HG03442 (cell line): ENCODE measurements around the gene JUP.

Experiments
- ATAC-seq: cut with Tn5 transposase; IDR thresholded peaks from one replicate; pipeline ENCODE4 v1.9.1; 2021; ENCODE audit warnings: mild to moderate bottlenecking, moderate library complexity; ENCODE audit not compliant: unreplicated experiment

The JUP gene

GRCh38 chr17:41724476-41725050 lies 61.9 kb downstream of the JUP start:
- ATAC-seq: no peak

DNA sequence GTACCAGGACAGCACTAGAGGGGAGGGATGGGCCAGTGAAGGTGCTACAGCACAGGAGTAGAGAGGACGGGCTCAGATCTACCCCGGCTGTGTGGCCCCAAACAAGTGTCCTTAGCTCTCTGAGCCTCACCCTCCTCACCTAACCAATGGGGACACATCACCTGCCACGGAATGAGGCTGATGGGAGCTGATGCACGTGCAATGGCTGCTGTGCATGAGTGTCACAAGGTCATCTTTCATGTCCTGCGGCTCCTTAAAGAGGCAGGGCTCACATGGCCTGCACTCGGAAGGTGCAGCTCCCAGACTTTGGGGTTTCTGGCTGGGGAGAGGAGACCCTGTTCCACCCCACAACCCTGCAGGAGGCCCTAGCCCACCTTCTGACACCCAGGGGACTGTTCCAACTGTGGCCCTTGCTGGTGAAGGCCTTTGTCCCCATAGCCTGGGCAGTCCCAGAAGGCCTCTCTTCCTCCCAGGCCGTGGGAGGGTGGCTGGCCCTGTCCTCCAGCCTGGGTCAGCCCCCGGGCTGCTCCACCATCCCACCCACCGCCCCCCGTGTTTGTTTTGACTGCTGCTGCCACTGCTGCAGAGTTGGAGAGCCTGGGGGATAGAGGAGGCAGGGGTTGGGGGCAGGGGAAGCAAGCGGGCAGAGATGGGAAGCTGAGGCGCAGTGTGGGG lies 62.6 kb downstream of the JUP start:
- no peak for ATAC-seq

GRCh38 chr17:41722231-41722630 lies 64.3 kb downstream of the JUP start:
- no peak for ATAC-seq

GRCh38 chr17:41718287-41718645 lies 68.2 kb downstream of the JUP start:
- no peak for ATAC-seq

DNA sequence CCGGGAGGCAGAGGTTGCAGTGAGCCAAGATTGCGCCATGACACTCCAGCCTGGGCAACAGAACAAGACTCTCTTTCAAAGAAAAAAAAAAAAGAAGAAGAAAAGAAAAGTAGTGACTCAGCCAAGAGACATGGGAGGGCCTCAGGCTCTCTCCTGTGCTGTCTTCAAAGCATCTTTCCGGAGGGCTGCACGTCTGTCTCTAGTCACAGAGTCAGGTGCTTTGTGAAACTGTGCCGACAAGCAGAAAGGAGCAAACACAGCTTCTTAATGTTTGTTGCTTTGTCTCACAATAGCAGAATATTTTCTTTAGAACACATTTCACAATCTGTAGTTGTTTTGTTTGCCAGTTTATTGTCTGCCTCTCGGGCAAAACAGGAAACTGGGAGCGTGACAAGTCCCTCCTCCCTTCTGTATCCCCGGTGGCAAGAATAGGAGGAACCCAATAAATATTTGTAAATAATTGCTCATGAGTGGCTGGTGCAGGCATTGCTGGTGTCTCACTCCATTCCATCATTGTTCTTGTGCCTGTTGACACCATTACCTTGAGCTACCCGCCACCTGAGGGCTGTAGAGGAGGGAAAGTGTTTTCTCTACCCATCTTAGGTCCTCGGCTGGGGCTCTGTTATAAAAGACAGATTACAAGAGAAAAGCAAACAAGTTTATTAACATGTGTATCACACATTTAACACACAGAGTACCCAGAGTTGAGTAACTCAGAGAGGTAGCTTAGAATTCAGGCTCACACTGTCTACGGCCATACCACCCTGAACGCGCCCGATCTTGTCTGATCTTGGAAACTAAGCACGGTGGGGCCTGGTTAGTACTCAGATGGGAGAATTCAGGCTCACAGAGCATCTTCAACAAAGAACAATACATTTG lies 68.9 kb downstream of the JUP start:
- no peak for ATAC-seq

- ATAC-seq: no peak
Observed at GRCh38 chr17:41711669-41712400, 74.7 kb downstream of the JUP start, which contains the start of gene GAST. TSS of gene GAST (plus strand) at chr17:41712331. CDS start at chr17:41715437, 3,106 bp downstream.

DNA sequence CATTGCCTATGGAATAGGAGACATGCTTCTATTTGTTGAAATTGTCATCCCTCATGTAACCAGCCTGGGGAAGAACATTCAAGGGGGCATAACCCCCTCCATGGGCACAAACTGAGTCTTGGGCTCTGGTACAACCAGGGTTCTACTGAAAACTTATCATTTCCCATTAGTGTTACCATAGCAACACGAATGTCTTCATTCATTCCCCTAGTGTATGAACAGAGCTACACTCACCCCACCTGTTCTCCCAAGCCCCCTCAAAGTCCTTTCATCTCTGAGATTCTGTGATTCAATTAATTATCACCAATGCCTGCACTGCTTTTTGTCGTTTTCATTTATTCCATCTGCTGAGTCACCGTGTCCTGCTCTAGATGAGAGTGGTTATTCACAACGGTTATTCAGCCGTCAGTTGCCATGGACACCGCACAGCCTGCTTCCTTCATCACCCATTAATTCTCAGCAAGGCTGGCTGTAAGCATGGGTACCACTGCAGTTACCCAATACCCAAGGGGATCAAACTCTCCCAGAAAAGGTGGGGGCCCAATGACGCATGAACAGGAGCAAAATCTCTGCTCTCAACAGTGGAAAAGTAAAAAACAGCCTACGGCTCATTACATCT lies 75.9 kb downstream of the JUP start:
- no peak for ATAC-seq

DNA sequence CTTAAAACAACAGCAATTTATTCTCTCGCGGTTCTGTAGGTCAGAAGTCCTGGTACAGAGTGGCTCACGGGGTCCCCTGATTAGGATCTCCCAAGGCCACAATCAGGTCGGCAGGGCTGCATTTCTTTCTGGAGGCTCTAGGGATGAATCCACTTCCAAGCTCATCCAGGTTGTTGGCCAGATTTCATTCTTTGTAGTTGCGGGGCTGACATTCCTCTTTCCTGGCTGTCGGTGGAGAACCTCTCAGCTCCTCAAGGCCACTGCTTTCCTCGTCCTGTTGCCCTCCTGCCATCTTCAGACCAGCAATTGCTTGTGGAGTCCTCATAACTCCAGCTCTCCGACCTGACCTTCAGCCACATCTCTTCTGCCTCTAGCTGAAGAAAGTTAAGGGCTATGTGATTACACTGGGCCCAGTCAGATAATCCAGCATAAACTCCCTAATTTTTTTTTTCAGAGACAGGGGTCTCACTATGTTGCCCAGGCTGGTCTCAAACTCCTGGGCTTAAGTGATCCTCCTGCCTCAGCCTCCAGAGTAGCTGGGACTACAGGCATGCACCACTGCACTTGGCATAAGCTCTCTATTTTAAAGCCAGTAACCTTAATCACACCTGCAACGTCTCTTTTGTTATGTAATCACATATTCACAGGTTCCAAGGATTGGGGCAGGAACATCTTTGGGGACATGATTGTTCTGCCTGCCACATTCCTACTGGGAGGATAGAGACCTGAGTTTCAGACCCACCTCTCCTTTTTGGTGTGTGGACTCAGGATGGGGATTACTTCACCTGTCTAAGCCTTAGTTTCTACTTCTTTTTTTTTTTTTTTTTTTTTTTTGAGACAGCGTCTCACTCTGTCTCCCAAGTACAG lies 78.5 kb downstream of the JUP start:
- ATAC-seq: no peak

- ATAC-seq: no peak
Observed at GRCh38 chr17:41705271-41705991, 81.1 kb downstream of the JUP start.
